Measurements from ENCODE around the gene ATF6.

DNA sequence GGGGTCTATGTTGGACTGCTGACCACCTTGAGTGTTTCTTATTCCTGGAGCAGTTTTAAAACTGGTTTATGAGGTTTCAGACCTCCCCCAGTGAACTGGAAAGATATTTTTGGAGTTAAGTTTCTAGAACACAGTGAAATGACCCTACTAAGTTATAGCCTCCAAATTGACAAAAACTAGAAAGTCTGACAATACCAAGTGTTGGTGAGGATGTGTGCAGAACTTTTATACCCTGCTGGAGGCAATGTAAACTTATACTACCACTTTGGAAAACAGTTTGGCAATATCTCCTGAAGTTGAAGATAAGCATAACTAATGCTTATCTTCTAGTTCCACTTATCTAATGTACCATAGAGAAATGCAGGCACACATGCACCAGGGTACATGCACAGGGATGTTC lies 247.2 kb downstream of the ATF6 start:
- no peak for TF ChIP-seq POLR2A (IDR thresholded peaks at IDR 0.05)
- TF ChIP-seq, protein P1, sequence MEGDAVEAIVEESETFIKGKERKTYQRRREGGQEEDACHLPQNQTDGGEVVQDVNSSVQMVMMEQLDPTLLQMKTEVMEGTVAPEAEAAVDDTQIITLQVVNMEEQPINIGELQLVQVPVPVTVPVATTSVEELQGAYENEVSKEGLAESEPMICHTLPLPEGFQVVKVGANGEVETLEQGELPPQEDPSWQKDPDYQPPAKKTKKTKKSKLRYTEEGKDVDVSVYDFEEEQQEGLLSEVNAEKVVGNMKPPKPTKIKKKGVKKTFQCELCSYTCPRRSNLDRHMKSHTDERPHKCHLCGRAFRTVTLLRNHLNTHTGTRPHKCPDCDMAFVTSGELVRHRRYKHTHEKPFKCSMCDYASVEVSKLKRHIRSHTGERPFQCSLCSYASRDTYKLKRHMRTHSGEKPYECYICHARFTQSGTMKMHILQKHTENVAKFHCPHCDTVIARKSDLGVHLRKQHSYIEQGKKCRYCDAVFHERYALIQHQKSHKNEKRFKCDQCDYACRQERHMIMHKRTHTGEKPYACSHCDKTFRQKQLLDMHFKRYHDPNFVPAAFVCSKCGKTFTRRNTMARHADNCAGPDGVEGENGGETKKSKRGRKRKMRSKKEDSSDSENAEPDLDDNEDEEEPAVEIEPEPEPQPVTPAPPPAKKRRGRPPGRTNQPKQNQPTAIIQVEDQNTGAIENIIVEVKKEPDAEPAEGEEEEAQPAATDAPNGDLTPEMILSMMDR (IDR thresholded peaks at IDR 0.05): no peak

All from testis (tissue), 2 donors.